NCI-H526 (cell line): ENCODE data around the gene TMEM167A.

ENCODE experiments used
- DNase-seq, 2 experiments: peaks; one replicate each; lab custom pipeline; 2025; lab: John Stamatoyannopoulos, UW

TMEM167A gene, protein sequence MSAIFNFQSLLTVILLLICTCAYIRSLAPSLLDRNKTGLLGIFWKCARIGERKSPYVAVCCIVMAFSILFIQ

DNA sequence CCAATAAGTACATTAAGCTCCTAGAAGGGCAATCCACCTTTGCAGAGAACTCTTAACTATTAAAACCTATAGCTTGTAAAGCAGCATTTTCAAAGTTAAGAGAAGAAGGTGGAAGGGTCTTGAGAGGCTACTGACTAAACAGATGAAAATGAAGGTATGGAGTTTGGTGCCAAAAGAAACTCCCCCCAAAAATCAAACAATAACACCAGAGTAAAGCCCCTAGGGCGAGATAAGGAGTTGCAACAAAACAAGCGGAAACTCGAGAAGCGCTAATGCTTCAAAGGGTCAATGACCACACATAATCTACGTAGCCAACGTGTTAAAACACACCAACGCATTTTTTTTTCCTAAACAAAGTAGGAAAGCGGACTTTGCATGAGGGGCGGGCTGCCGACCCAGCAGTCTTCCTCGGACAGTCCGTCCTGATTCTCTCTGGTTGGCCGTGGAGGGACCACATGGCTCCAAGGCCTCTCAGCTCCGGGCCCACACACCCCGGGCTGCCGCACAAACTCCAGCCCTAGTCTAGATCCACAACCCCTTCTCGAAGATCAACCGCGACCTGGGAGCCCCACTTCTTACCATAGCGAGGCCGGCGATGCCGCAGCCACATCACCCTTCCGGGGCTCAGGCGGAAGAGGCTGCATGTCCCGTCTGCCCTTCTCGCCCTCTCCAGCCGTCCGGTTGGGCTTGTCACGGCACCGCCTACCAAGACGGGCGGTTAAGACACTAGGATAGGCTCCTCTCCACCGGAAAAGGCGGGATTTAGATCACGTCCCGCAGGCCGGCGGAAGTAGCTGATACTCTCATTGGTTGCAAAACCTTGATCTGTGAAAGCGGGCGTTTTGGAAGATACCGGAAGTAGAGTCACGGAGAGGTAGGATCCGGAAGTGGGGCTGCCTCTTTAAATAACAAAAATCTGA is at the start of gene TMEM167A, which contains the start of gene XRCC4:
TMEM167A (minus strand) TSS at position 653 of the 920 bp plus-strand sequence; CDS start at position 582, 71 bp downstream.
XRCC4 (plus strand) TSS at position 806 of the 920 bp plus-strand sequence. CDS start 27,373 bp downstream, outside the sequence.
- peak; percentile 94 to 96 for DNase-seq

GRCh38 chr5:83126501-83126900 is 49.3 kb upstream of the TMEM167A start:
- DNase-seq, result no peak

GRCh38 chr5:83125560-83125959 is 48.4 kb upstream of the TMEM167A start:
- DNase-seq, result no peak

GRCh38 chr5:83124593-83124992 is 47.4 kb upstream of the TMEM167A start:
- DNase-seq, result no peak

DNA sequence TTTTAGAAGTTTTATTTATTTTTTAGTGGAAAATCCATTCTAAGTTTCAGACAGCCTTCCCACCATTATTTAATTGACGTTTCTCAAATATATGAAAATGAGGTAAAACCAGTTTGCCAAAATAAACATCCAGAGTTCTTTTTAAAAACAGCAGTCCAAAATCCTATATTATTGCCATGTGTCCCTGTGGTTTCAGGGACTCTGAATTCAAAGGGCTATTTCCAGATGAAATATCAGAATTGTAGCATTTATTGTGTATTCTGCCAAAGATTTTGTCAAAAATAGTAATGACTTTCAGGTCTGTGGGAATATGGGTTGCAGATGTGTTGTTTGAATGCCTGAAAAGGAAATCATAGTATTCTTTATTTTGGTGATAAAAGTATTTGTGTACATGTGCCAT is 41.8 kb upstream of the TMEM167A start:
- DNase-seq, result no peak

DNA sequence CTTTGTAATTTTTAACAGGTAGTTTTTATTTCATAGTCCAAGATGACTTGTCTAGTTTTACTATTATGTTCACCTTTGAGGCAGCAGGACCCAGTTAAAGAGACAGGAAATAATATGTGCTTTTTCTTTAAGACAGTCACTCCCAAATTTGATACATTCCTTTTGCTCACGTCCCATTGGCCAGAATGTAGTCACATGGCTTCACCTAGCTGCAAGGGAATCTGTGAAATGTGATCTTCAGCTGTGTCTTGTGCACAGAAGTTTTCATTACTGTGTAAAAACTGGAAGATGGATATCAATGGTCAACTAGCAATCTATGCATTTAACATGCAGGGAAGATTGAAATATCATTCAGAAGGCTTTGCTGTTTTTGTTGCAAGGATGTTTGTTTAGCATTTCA is 41.3 kb upstream of the TMEM167A start:
- no peak for DNase-seq

DNA sequence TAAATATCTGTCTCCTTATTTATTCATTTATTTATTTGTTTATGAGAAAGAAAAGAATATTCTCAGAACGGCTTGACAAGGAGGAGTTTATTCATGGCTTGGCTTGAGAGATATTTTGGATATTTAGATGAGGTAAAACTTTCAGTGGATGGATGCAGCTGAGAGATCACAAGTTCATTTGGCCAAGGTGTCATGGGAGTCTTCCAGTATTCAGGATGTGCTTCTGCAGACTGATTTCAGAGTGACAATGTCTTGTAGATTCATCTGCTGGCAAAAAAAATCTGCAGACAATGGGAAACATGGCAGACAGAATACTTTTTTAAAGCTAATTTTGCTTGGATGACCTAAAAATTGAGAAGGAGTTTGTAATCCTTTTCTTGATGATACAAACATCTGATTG is 38.6 kb upstream of the TMEM167A start:
- no peak for DNase-seq

DNA sequence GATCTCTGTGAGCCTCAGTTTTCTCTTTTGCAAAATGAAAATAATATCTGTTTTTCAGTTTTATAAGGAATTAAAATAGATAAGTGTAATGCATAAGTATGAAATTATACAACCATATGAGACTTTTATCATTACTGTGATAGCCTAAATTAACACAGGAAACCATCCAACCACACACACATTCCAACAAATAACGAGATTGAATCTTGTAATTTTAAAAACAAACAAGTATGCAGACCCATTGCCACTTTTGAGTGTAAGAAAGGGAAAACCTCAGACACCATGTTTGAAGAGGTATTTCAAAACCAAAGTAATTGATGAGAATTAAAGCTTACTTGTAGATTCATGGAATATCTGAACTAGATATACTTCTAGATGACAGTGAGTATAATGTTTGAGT is 32.2 kb upstream of the TMEM167A start:
- DNase-seq, result no peak

DNA sequence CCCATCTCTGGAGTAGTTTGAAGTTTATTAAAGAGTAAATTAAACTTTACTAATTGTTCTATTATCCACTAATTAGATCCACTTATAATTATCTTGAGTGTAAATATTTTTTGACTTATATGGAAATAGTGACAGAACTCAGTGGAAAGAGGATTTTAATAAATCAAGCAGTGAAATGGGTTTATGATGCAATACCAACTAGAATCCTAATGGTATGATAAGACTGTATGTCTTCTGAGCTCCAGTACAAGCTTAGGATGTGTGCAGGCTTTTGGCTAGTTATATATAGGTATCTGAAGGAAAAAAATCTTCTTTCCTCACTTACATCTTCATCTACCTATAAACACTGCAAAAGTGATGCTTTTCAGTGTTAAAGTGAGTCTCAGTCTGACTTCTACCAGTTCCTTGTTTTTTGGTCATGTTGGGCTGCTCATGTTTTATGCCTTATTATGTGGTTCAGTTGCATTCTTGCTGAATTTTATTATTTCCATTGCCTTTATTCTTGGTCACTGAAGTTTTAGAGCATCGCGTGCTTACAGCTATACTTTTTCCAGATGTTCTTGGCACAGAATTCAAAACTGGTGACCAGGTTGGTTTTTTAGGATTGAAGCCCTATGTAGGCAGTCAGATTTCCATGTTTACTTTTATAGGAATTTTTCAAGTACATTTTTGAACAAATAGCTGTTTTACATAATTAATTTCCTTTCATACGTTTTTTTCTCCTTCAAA is 30.7 kb upstream of the TMEM167A start:
- no peak for DNase-seq

DNA sequence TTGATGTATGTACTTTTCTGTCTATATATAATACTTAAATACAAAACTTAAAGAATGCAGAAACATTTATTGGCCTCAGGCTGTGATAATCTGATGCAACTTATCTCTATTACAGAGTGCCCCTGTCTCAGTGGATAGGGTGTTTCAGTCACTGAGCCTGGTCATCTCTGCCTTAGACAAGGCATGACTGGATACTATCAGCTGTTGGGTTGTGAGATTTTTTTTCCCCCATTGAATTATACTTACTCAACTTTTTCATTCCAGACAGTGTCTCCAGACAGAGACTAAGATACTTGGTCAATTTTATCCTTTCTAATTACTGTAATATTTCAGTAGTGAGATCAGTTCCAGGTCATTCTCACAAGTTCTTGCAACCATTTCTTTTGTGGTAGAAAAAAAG is 26.8 kb upstream of the TMEM167A start:
- DNase-seq, result no peak

GRCh38 chr5:83102364-83102980 is 25.3 kb upstream of the TMEM167A start:
- no peak for DNase-seq

DNA sequence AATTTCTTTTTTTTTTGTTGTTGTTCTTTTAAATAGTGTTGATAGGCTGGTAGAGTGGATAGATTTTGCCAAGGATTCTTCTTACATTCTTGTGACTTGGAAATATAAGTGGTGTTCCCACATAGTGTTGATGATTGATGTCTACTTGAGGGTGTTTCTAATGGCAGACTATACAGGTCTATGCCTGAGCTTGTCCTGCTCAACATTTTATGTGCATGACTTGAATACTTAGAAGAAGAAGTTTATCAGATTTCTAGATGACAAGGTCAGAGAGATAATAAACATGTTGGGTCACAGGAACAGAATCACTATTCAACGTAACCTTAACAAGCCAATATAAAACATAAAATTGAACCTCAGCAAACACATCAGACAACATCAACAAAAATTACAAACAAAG is 24.3 kb upstream of the TMEM167A start:
- DNase-seq, result no peak

- DNase-seq, result no peak
Measured at GRCh38 chr5:83099445-83099844, 22.3 kb upstream of the TMEM167A start.

GRCh38 chr5:83099001-83099400 is 21.8 kb upstream of the TMEM167A start:
- no peak for DNase-seq

GRCh38 chr5:83097689-83098231 is 20.6 kb upstream of the TMEM167A start:
- no peak for DNase-seq

DNA sequence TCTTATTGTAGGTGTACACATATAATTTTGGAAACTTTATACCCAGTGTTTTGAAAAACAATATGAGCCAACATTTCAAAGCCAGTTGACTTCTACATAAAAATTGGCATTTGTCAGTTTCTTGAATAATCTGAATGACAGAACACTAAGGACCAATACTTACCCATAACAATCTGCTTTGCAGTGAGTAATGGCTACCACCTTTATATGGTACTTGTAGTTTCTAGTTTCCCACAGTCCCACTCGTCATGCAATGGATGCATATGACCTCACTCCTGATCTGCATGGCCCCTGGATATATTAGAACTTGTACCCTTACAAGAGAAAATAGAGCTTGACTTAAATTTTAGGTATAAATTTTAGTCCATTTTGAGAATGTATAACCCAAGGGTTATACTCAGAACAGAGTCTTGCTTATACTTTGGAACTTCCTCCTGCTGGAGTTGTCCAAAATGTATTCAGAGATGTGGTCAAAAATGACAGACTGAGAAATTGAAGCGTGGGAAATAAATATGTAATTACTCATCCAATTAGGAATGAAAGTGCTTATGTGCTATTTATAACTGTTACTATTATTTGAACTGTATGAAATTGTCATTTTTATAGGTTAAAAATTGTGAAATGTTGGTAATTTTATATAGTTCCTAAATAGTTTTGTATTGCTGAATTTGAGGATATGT is 19.6 kb upstream of the TMEM167A start:
- no peak for DNase-seq

GRCh38 chr5:83095957-83096539 is 18.9 kb upstream of the TMEM167A start:
- no peak for DNase-seq

DNA sequence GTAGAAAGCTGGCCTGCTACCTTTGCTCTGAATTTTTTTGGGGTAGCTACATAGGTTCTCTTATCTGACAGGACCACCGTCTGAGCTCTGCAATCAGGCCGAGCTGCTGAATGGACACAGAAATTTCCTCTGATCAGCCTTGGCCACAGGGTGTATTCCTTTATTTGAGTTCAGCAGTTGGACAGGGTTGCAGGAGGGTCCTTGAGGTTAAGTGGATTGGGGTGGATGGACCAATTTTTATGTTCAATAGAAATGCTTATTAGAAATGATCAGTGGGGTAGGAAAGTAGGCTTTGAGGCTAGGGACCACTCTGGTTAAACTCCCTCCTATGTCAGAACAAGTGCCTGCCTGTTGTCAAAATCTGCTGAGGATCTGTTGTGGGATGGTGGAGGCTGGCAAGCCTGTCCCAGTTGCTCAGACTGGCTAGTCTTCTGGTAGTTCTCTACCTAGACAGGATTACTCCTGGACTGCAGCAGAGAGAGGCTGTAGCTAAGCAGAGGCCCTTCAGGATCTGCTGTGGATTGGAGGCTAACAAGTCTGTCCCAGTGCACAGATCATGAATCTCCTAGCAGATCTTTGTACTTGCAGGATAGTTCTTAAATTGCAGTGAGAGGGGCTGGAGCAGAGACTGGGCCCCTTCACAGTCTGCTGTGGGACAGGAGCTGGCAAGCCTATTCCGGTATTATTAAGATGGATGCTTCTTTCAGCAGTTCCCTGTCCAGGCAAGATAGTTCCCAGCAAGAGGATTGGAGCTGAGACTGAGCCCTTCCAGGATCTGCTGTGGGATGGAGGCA is 18.2 kb upstream of the TMEM167A start:
- no peak for DNase-seq

DNA sequence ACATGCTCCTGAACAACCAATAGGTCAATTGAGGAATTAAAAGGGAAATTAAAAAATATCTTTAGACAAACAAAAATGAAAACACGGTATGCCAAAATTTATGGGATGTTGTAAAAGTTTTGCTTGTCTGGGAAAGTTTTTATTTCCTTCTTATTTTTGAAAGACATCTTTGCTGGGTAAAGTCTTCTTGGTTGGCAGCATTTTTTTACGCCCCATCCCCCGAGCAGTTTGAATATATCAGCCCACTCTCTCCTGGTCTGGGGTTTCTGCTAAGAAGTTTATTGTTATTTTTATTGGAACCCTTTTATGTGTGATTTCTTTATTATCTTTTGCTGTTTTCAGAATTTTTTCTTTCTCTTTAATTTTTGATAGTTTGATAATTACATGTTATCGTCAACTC is 16.5 kb upstream of the TMEM167A start:
- DNase-seq, result no peak

DNA sequence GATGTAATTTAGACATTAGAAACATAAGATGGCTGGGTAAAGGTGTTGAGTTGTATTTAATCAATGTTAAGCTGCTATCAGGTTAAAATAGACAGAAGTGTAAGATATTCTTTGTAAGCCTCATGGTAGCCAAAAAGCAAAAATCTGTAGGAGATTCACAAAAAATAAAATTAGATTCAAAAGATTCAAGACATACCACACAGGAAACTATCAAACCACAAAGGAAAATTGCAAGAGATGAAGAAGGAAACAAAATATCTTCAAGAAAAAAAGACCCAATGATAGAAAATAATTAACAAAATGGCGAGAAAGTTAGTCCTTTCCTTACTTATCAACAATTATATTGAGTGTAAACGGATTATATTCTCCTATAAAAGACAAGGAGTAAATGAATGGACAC is 15.4 kb upstream of the TMEM167A start:
- DNase-seq, result no peak
